Fibroblast of the aortic adventitia (primary cell): ENCODE measurements around the gene CREB5. TPM values are rescaled to one million over a fixed set of nuclear protein-coding genes. Genes with fewer than 3 reads are reported as not detected.

ENCODE experiments used
- DNase-seq: peaks from one replicate; pipeline ENCODE4 v3.0.0-alpha.2; 2010; ENCODE audit warnings: low read depth
- H3K4me3 ChIP-seq: 2 replicates; pipeline ENCODE4 v1.5.1; 2011; ENCODE audit warnings: low read depth, mild to moderate bottlenecking, control low read depth, low read length, moderate library complexity
- total RNA-seq: library from RNA; depleted of rRNA; stranded (reverse); fragments of >200 nt; gene quantifications from 2 replicates; pipeline ENCODE4 v1.2.3, GENCODE V29; 2012; ENCODE audit warnings: low replicate concordance
- TF ChIP-seq, protein P1 (sequence below): IDR thresholded peaks from 2 replicates; pipeline ENCODE4 v1.5.1; 2011; ENCODE audit warnings: mild to moderate bottlenecking, low read length, control low read depth, inconsistent platforms; ENCODE audit not compliant: insufficient read depth

Gene CREB5
- total RNA-seq, 1 donor: 5.2 TPM

- TF ChIP-seq, protein P1, sequence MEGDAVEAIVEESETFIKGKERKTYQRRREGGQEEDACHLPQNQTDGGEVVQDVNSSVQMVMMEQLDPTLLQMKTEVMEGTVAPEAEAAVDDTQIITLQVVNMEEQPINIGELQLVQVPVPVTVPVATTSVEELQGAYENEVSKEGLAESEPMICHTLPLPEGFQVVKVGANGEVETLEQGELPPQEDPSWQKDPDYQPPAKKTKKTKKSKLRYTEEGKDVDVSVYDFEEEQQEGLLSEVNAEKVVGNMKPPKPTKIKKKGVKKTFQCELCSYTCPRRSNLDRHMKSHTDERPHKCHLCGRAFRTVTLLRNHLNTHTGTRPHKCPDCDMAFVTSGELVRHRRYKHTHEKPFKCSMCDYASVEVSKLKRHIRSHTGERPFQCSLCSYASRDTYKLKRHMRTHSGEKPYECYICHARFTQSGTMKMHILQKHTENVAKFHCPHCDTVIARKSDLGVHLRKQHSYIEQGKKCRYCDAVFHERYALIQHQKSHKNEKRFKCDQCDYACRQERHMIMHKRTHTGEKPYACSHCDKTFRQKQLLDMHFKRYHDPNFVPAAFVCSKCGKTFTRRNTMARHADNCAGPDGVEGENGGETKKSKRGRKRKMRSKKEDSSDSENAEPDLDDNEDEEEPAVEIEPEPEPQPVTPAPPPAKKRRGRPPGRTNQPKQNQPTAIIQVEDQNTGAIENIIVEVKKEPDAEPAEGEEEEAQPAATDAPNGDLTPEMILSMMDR: no peak
- no peak overlapping the region for H3K4me3 ChIP-seq
- peak; percentile 82 for DNase-seq
These were observed 7.4 kb downstream of the CREB5 start for GRCh38 chr7:28419716-28420115.

- TF ChIP-seq, protein P1: no peak
- H3K4me3 ChIP-seq: no peak overlapping the region
- DNase-seq: no peak
These were observed 10.8 kb downstream of the CREB5 start for GRCh38 chr7:28423112-28423511.

GRCh38 chr7:28423918-28424514, 11.7 kb downstream of the CREB5 start:
- no peak for DNase-seq
- H3K4me3 ChIP-seq: no peak overlapping the region
- TF ChIP-seq, protein P1: no peak

DNA sequence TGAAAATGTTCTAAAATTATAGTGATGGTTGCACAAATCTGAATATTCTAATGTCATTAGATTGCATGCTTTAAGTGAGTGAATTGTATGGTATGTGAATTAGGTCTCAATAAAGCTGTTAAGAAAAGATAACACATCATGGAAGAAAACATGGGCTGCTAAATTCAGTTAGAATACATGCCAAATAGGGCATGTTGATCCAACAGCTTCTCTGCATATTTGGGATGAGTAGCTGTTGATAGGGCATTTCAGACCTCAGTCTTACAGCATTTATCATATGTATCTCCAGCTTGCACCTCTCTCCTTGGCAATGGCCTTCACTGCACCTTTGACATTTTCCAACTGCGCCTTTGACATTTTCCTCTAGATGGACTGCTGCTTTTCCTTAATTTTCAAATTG, 13.2 kb downstream of the CREB5 start:
- no peak overlapping the region for H3K4me3 ChIP-seq
- TF ChIP-seq, protein P1: no peak
- no peak for DNase-seq

GRCh38 chr7:28427236-28427635, 14.9 kb downstream of the CREB5 start:
- H3K4me3 ChIP-seq: no peak overlapping the region
- TF ChIP-seq, protein P1: no peak
- DNase-seq: no peak

DNA sequence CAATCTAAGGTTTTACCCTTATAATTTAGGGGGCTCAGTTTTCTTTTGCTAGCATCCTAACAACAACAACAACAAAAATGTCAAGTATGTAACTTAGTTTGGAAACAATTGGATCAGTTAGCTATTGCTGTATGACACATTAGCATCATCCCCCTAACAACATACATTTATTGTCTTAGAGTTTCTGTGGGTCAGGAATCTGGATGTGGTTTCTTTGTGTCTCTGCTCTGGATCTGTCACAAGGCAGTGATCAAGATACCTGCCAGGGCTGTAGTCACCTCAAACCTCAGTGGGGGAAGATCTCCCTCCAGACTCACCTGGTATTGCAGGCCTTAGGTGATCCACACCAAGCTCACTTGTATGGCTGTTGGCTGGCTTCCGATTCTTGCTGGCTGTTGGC, 18.3 kb downstream of the CREB5 start:
- H3K4me3 ChIP-seq: no peak overlapping the region
- TF ChIP-seq, protein P1: no peak
- no peak for DNase-seq

DNA sequence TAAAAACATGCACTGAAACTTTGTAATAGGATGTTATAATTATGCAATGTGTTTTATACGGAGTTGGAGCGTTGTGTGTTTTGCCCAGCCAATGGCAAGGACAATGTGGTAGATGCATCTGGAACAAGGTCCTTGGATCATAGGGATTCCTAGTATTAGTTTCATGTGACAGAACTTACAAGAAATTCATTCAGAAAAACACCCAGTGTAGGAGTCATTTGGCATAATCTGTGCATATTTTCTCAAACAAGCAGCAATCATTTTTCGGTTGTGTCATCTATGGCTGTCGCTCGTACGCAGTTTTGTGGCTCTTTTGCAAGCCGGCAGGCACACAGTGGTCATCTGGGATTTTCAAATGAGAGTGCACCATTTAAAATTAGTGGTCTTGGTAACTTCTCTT, 19.8 kb downstream of the CREB5 start:
- TF ChIP-seq, protein P1: no peak
- no peak for DNase-seq
- H3K4me3 ChIP-seq: no peak overlapping the region
